ENCODE measurements around the gene MRPS27. TPM values are rescaled to one million over a fixed set of nuclear protein-coding genes. Genes with fewer than 3 reads are reported as not detected.

Gene MRPS27
- total and polyA plus RNA-seq, 2 of the 13 experiments (the other 11 are each of a cell fraction or from before 2014, with no cell fraction given) = 71.8 to 115 TPM

- ATAC-seq = no peak
- ChIA-PET CTCF (ENCODE audit: low intra/inter-chr PET ratio, low total read pairs) (no interaction called here), POLR2A (no interaction called here)
- TF ChIP-seq ZMYM4 (CRISPR knock-in tag; IDR thresholded peaks at IDR 0.05) (no peak), HDAC2 (CRISPR knock-in tag; IDR thresholded peaks at IDR 0.05) (no peak), TRIM24 (CRISPR knock-in tag; IDR thresholded peaks at IDR 0.05) (no peak), ZNF350 (CRISPR knock-in tag; IDR thresholded peaks at IDR 0.05; ENCODE audit: borderline replicate concordance, low read depth) (no peak), PATZ1 (CRISPR knock-in tag; IDR thresholded peaks at IDR 0.05) (no peak), MTF2 (CRISPR knock-in tag; IDR thresholded peaks at IDR 0.05; ENCODE audit: borderline replicate concordance) (no peak), HOXA3 (CRISPR knock-in tag; IDR thresholded peaks at IDR 0.05) (no peak), ZNF484 (CRISPR knock-in tag; IDR thresholded peaks at IDR 0.05; ENCODE audit: borderline replicate concordance, low read depth) (no peak), ATF7-NPFF (CRISPR knock-in tag; IDR thresholded peaks at IDR 0.05; ENCODE audit: low read depth) (no peak), ZBTB14 (CRISPR knock-in tag; IDR thresholded peaks at IDR 0.05) (no peak), MTERF4 (CRISPR knock-in tag; IDR thresholded peaks at IDR 0.05) (no peak), HMG20A (CRISPR knock-in tag; IDR thresholded peaks at IDR 0.05; ENCODE audit: borderline replicate concordance) (no peak)
- Histone ChIP-seq H3K4me3 (replicated peaks in 1 of 3; ENCODE audit: insufficient read depth in 1 of 3, low read depth in 2 of 3, low read length in 3 of 3) (no peak overlapping the region), H3K9me3 (ENCODE audit: low read length) (no peaks in the 10 kb centered on the region), H3K27me3 (ENCODE audit: control insufficient read depth in 1 of 2, insufficient read depth in 2 of 2, low read length in 2 of 2) (no peaks in the 10 kb centered on the region), H4K20me1 (ENCODE audit: insufficient read depth, low read length) (peaks cover 4% of the 10 kb centered on the region; the same call in 1 of the 2 replicates), H3K79me2 (ENCODE audit: insufficient read depth, low read length) (no peaks in the 10 kb centered on the region), H3K27ac (ENCODE audit: extremely low read length, insufficient read depth, low read length) (no peak overlapping the region), H3K4me1 (ENCODE audit: insufficient read depth, low read length) (peaks cover 23% of the 10 kb centered on the region), H3K36me3 (replicated peaks in 1 of 2; ENCODE audit: control insufficient read depth in 1 of 2, insufficient read depth in 2 of 2, low read length in 2 of 2) (peaks cover 10 to 27% of the 10 kb centered on the region in 2 experiments), H2AFZ (ENCODE audit: low read length) (no peak overlapping the region), H3K4me2 (ENCODE audit: low read depth, low read length) (no peak overlapping the region), H3K9ac (ENCODE audit: insufficient read depth, low read depth, low read length) (no peak overlapping the region)
- no peak for FAIRE-seq
- in situ Hi-C loops (cut with HindIII; ENCODE audit: extremely low pct_ligation_motif_present, low pct_unique_long_range_greater_than_20kb) (no loop called here), intact Hi-C loops (cut with micrococcal nuclease; ENCODE audit: unreplicated experiment) (no loop called here)
- BruUV-seq (replicated peaks) = no TSS peak
- DNase-seq (ENCODE audit: low spot score) = no peak
- 96% methylated on average over 2 of the region's 2 CpGs for WGBS (ENCODE audit: low lambda C conversion rate)
Observed at GRCh38 chr5:72237415-72237814, 82.6 kb downstream of the MRPS27 start.

Measured in HepG2 (cell line).